NCI-H345 treated with DMSO at 0.1 percent for 48 hours (cell line): ENCODE data around the gene FLRT1.

Source experiments
- DNase-seq: peaks from one replicate; lab custom pipeline; 2025; ENCODE audit not compliant: unreplicated experiment; lab: John Stamatoyannopoulos, UW

The FLRT1 gene

DNA sequence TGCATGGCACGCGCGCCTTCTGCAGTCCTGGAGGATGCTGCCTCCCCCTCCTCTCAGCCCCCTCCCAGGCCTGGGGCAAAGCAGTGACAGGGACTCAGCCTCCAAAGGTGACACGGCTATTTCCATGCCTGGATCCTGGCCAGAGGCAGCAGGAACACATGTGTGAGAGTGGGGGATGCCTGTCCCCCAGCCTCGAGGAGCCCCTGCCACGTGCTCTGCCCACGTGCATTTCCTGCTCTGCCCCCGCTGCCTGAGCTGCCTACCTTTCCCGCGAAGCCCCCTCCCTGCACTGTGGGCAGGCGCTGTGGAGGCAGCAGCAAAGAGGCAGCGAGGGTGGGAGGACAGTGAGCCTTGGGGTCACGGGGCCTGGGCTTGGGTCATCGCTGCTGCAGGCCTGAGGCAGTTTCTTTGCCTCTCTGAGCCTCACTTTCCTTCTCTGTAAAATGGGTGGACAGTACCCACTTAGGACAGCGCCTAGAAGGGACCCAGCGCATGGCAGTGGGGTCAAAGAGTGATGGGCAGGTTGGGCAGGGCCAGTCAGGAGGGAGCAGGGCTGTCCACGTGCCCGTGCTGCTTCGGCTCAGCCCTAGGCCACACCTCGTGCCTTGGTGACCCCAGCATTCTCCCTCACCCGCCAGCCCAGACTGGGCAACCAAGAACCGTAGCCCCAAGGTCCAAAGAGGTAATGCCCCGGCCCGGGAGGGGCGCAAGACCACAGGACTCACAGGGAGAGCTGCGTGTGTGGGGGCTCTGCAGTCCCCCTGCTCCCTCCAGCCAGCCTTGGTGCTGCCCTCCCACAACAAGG, 48.6 kb downstream of the FLRT1 start:
- no peak for DNase-seq

- no peak for DNase-seq
Observed at GRCh38 chr11:64084951-64085710, 49.4 kb downstream of the FLRT1 start.
